HUES6 (cell line): ENCODE data around the gene ENOX1.

Experiments used
- H3K27ac ChIP-seq: 2 replicates; pipeline ENCODE4 v1.7.0; 2013; ENCODE audit warnings: low read depth, mild to moderate bottlenecking, low read length, inconsistent platforms
- H3K27me3 ChIP-seq: 2 replicates; pipeline ENCODE4 v1.6.1; 2013; ENCODE audit warnings: low read length; ENCODE audit not compliant: control insufficient read depth, insufficient read depth
- H3K36me3 ChIP-seq: 2 replicates; pipeline ENCODE4 v1.6.1; 2013; ENCODE audit warnings: low read length; ENCODE audit not compliant: control insufficient read depth, insufficient read depth
- H3K4me1 ChIP-seq: 2 replicates; pipeline ENCODE4 v1.6.1; 2013; ENCODE audit warnings: low read length; ENCODE audit not compliant: control insufficient read depth, insufficient read depth
- H3K4me3 ChIP-seq: 2 replicates; pipeline ENCODE4 v1.5.1; 2013; ENCODE audit warnings: low read depth, low read length
- H3K9ac ChIP-seq: one replicate; pipeline ENCODE4 v1.6.1; 2013; ENCODE audit warnings: mild to moderate bottlenecking, low read length
- H3K9me3 ChIP-seq: 2 replicates; pipeline ENCODE4 v1.6.1; 2013; ENCODE audit warnings: low read depth, low read length; ENCODE audit not compliant: control insufficient read depth, insufficient read depth

Gene ENOX1

GRCh38 chr13:43515531-43515930 lies 271.2 kb downstream of the ENOX1 start:
- no peak overlapping the region for H3K4me3 ChIP-seq
- H3K27ac ChIP-seq: no peak overlapping the region
- H3K9me3 ChIP-seq: no peaks in the 10 kb centered on the region
- no peaks in the 10 kb centered on the region for H3K36me3 ChIP-seq
- H3K9ac ChIP-seq: no peak overlapping the region
- no peaks in the 10 kb centered on the region for H3K4me1 ChIP-seq
- no peaks in the 10 kb centered on the region for H3K27me3 ChIP-seq

DNA sequence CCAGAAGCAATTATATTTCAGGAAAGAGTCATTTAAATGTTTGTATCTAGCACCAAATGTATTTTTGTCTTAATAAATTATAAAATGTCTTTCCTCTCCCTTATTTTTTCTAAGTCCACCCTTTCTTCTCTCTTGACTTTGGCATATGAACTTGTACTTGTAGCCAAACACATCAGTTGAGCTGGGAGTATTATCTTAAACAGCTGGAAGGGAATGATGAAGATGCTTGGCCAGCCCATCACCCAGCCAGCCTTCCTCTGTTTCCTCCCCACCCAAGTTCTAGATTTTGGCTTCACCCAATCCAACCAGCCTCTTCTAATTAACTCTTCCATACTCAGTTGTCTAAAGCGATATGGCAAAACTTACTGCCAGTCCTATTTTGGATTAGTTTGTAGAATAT lies 272.5 kb downstream of the ENOX1 start:
- no peak overlapping the region for H3K9ac ChIP-seq
- no peaks in the 10 kb centered on the region for H3K4me1 ChIP-seq
- H3K4me3 ChIP-seq: no peak overlapping the region
- H3K9me3 ChIP-seq: no peaks in the 10 kb centered on the region
- no peaks in the 10 kb centered on the region for H3K36me3 ChIP-seq
- H3K27me3 ChIP-seq: no peaks in the 10 kb centered on the region
- no peak overlapping the region for H3K27ac ChIP-seq

DNA sequence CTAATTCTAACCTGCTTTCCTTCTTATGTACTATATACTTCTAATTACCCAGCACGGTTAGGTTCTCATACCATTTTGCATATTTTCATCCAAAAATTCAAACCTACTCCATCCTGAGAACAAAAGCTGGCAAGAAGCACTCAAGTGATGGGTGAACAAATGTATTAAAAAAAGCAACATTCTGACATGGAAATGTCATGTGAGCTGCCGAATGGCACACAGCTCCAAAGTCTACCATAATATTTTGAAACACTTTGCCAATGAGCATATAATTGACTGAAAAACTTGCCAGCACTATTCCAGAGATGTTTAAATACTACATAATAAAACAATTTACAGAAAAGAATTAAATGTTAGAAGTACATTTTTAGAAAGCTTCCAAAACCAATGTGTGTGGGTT lies 274.6 kb downstream of the ENOX1 start:
- H3K9ac ChIP-seq: no peak overlapping the region
- H3K4me3 ChIP-seq: no peak overlapping the region
- no peak overlapping the region for H3K27ac ChIP-seq
- H3K36me3 ChIP-seq: no peaks in the 10 kb centered on the region
- H3K4me1 ChIP-seq: no peaks in the 10 kb centered on the region
- H3K27me3 ChIP-seq: no peaks in the 10 kb centered on the region
- no peaks in the 10 kb centered on the region for H3K9me3 ChIP-seq

GRCh38 chr13:43510956-43511901 lies 275.5 kb downstream of the ENOX1 start:
- Histone ChIP-seq H3K9ac (no peak overlapping the region), H3K9me3 (no peaks in the 10 kb centered on the region), H3K4me1 (no peaks in the 10 kb centered on the region), H3K27ac (no peak overlapping the region), H3K27me3 (no peaks in the 10 kb centered on the region), H3K4me3 (no peak overlapping the region), H3K36me3 (no peaks in the 10 kb centered on the region)

DNA sequence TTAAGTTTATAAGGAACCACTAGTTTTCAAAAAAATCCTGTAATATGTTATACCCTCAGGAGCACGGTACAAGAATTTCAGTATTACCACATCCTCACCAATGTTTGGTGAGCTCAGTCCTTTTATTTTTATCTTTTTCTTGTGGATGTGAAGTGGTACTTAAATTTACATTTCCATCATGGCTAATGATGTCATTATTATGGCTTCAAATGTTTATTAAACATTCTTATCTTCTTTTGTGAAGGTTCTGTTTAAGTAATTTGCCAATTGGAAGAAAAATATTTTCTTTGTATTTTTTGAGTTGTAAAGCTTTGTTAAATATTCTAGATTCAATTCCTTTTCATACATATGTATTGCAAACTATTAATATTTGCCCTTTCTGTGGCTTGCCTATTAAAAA lies 291.0 kb downstream of the ENOX1 start:
- Histone ChIP-seq H3K4me3 (no peak overlapping the region), H3K27ac (no peak overlapping the region), H3K27me3 (no peaks in the 10 kb centered on the region), H3K9ac (no peak overlapping the region), H3K9me3 (no peaks in the 10 kb centered on the region), H3K36me3 (no peaks in the 10 kb centered on the region), H3K4me1 (peaks cover 3% of the 10 kb centered on the region; the same call in 1 of the 2 replicates)

- Histone ChIP-seq H3K27me3 (no peaks in the 10 kb centered on the region), H3K9me3 (no peaks in the 10 kb centered on the region), H3K4me1 (peaks cover 3% of the 10 kb centered on the region; the same call in 1 of the 2 replicates), H3K9ac (no peak overlapping the region), H3K36me3 (no peaks in the 10 kb centered on the region), H3K27ac (no peak overlapping the region), H3K4me3 (no peak overlapping the region)
Measured at GRCh38 chr13:43494206-43494605, 292.6 kb downstream of the ENOX1 start.

DNA sequence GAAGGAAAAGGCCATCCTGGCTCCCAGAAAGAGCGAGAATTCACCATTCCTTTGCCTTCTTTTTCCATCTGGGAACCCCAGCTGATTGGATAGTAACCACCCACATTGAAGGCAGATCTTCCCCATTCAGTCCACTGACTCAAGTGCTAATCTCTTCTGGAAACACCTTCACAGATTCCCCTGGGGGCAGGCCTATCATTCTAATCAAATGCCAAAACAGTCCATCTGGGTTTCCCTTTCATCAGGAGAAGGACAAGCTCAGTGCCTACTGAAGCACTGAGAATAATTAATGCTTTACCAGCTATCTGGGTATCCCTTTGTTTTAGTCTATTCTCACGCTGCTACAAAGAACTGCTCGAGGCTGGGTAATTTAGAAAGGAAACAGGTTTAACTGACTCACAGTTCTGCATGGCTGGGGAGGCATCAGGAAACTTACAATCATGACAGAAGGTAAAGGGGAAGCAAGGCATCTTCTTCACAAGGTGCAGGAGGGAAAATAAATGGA lies 293.2 kb downstream of the ENOX1 start:
- Histone ChIP-seq H3K9me3 (no peaks in the 10 kb centered on the region), H3K9ac (no peak overlapping the region), H3K4me3 (no peak overlapping the region), H3K4me1 (peaks cover 3% of the 10 kb centered on the region; the same call in 1 of the 2 replicates), H3K27ac (no peak overlapping the region), H3K36me3 (no peaks in the 10 kb centered on the region), H3K27me3 (no peaks in the 10 kb centered on the region)

DNA sequence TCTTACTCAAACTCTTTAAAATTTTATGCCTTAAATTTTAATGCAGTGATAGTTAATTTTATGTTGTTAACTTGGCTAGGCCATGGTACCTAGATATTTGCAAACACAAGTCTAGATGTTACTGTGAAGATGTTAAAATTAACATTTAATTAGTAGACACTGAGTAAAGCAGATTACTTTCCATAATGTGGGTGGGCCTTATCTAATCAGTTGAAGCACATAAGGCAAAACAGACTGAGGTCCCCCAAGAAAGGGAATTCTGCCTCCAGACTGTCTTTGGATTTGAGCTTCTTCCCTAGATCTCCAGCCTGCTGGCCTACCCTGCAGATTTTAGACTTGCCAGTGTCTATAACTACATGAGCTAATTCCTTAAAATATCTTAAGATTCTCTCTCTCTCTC lies 294.0 kb downstream of the ENOX1 start:
- Histone ChIP-seq H3K9me3 (no peaks in the 10 kb centered on the region), H3K36me3 (no peaks in the 10 kb centered on the region), H3K9ac (no peak overlapping the region), H3K27ac (no peak overlapping the region), H3K4me1 (peaks cover 3% of the 10 kb centered on the region; the same call in 1 of the 2 replicates), H3K27me3 (no peaks in the 10 kb centered on the region), H3K4me3 (no peak overlapping the region)

GRCh38 chr13:43492311-43492710 lies 294.5 kb downstream of the ENOX1 start:
- Histone ChIP-seq H3K36me3 (no peaks in the 10 kb centered on the region), H3K4me3 (no peak overlapping the region), H3K9ac (no peak overlapping the region), H3K9me3 (no peaks in the 10 kb centered on the region), H3K4me1 (peaks cover 3% of the 10 kb centered on the region; the same call in 1 of the 2 replicates), H3K27me3 (no peaks in the 10 kb centered on the region), H3K27ac (no peak overlapping the region)

DNA sequence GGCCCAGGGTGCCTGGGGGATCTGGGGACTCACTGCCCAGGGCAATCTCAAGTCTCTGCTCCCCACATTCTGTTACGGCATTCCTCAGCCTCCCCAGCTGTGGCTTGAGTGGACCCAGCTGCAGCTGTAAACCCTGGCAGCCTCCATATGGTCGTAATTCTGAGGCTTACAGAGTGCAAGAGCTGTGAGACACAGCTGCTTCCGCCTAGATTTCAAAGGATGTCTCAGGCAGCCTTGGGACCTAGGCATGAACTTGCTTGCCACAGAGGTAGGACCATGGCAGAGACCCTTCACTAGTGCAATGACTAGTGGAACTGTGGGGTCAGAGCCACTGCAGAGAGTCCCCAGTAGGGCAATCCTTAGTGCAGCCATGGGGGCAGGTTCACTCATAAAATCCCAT lies 297.5 kb downstream of the ENOX1 start:
- Histone ChIP-seq H3K4me1 (peaks cover 3% of the 10 kb centered on the region; the same call in 1 of the 2 replicates), H3K9me3 (no peaks in the 10 kb centered on the region), H3K4me3 (no peak overlapping the region), H3K9ac (no peak overlapping the region), H3K36me3 (no peaks in the 10 kb centered on the region), H3K27ac (no peak overlapping the region), H3K27me3 (no peaks in the 10 kb centered on the region)

DNA sequence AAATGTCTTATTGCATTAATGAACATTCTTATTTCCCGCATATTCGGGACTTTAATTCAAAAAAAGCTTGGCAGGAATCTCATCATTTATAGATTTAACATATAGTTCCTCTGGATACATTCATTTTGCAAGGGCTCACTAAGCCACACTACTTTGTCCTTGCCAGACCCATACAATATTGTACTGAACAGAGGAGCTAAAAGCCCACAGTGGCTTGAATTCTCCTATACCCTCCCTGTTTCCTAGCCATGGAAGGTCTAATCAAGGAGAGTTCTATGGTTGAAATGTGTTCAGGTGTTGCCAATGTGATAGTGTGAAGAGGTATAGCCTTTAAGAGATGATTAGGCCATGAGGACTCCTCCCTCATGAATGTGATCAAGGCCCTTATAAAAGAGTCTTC lies 298.9 kb downstream of the ENOX1 start:
- Histone ChIP-seq H3K27me3 (no peaks in the 10 kb centered on the region), H3K9me3 (no peaks in the 10 kb centered on the region), H3K9ac (no peak overlapping the region), H3K4me1 (no peaks in the 10 kb centered on the region), H3K27ac (no peak overlapping the region), H3K4me3 (no peak overlapping the region), H3K36me3 (no peaks in the 10 kb centered on the region)
